GM23338 (cell line): ENCODE measurements around the gene ACAN. TPM values are rescaled to one million over a fixed set of nuclear protein-coding genes. Genes with fewer than 3 reads are reported as not detected.

Source experiments
- ATAC-seq: fragments of 200-7000 bp; cut with Tn5 transposase; 3 replicates; pipeline ENCODE4 v1.9.1; 2020
- DNase-seq: peaks from one replicate; pipeline ENCODE4 v3.0.0-alpha.2; 2015; ENCODE audit warnings: low spot score
- H2AFZ ChIP-seq: fragments of 200-600 bp; sonication (generic); 2 replicates; pipeline ENCODE4 v1.8.0; 2016; ENCODE audit warnings: antibody characterized with exemption, mild to moderate bottlenecking, moderate library complexity
- H3F3A ChIP-seq: fragments of 200-600 bp; sonication (generic); replicated peaks from 2 replicates; pipeline ENCODE4 v1.8.0; 2017; ENCODE audit warnings: antibody characterized with exemption, mixed run types, low read depth
- H3K27ac ChIP-seq: fragments of 200-600 bp; sonication (generic); 2 replicates; pipeline ENCODE4 v1.6.1; 2016; ENCODE audit warnings: low read depth
- H3K27me3 ChIP-seq: fragments of 200-600 bp; sonication (generic); 2 replicates; pipeline ENCODE4 v1.8.0; 2016; ENCODE audit warnings: mild to moderate bottlenecking, mixed run types, moderate library complexity; ENCODE audit not compliant: insufficient read depth
- H3K36me3 ChIP-seq: fragments of 200-600 bp; sonication (generic); 2 replicates; pipeline ENCODE4 v1.8.0; 2016; ENCODE audit warnings: mild to moderate bottlenecking; ENCODE audit not compliant: insufficient read depth
- H3K4me1 ChIP-seq: fragments of 200-600 bp; sonication (generic); 2 replicates; pipeline ENCODE4 v1.8.0; 2016; ENCODE audit warnings: mild to moderate bottlenecking, moderate library complexity; ENCODE audit not compliant: insufficient read depth
- H3K4me2 ChIP-seq: fragments of 200-600 bp; sonication (generic); 2 replicates; pipeline ENCODE4 v1.7.1; 2017; ENCODE audit warnings: mixed run types
- H3K4me3 ChIP-seq: fragments of 200-600 bp; sonication (generic); 2 replicates; pipeline ENCODE4 v1.6.1; 2016; ENCODE audit warnings: mixed run types
- H3K79me2 ChIP-seq: fragments of 200-600 bp; sonication (generic); replicated peaks from 2 replicates; pipeline ENCODE4 v1.8.0; 2017; ENCODE audit warnings: mild to moderate bottlenecking; ENCODE audit not compliant: insufficient read depth
- H3K9me2 ChIP-seq: fragments of 200-600 bp; sonication (generic); 2 replicates; pipeline ENCODE4 v1.8.0; 2017; ENCODE audit not compliant: insufficient read depth
- H4K20me1 ChIP-seq: fragments of 200-600 bp; sonication (generic); replicated peaks from 2 replicates; pipeline ENCODE4 v1.8.0; 2017; ENCODE audit warnings: mild to moderate bottlenecking; ENCODE audit not compliant: insufficient read depth
- H3K27ac Mint-ChIP-seq: 2 replicates; pipeline ENCODE4 v1.8.0; 2020; ENCODE audit warnings: inconsistent platforms, mild to moderate bottlenecking, moderate library complexity, mixed read lengths
- H3K27me3 Mint-ChIP-seq: 3 replicates; pipeline ENCODE4 v1.8.0; 2022; ENCODE audit warnings: low read depth, mild to moderate bottlenecking, moderate library complexity, mixed read lengths, inconsistent platforms; ENCODE audit not compliant: insufficient read depth, poor library complexity
- H3K36me3 Mint-ChIP-seq: 3 replicates; pipeline ENCODE4 v1.8.0; 2021; ENCODE audit warnings: low read depth, mild to moderate bottlenecking, inconsistent platforms, moderate library complexity, mixed read lengths
- H3K4me1 Mint-ChIP-seq: 3 replicates; pipeline ENCODE4 v1.8.0; 2020; ENCODE audit warnings: mild to moderate bottlenecking, inconsistent platforms, mixed read lengths
- H3K4me3 Mint-ChIP-seq: 3 replicates; pipeline ENCODE4 v1.8.0; 2021; ENCODE audit warnings: moderate library complexity, mild to moderate bottlenecking, inconsistent platforms, mixed read lengths
- H3K9me3 Mint-ChIP-seq: 3 replicates; pipeline ENCODE4 v1.8.0; 2020; ENCODE audit warnings: moderate library complexity, mild to moderate bottlenecking, inconsistent platforms, mixed read lengths
- CTCF ChIP-seq, 2 experiments: fragments of 200-600 bp in 1 of 2; sonication (generic) in 1 of 2; conservative IDR thresholded peaks; 2 replicates each; pipeline versions ENCODE4 v1.5.1 to v1.6.1; 2016 to 2017; ENCODE audit warnings: antibody characterized with exemption in 2 of 2, low read depth in 2 of 2, mild to moderate bottlenecking in 2 of 2, moderate library complexity in 1 of 2
- POLR2AphosphoS5 ChIP-seq: IDR thresholded peaks from 2 replicates; pipeline ENCODE4 v1.6.1; 2016; ENCODE audit warnings: antibody characterized with exemption, low read depth
- ZNF114 ChIP-seq: fragments of 250-450 bp; sonication (Bioruptor Pico); IDR thresholded peaks from 2 replicates; pipeline ENCODE4 v1.5.0; 2020; ENCODE audit warnings: mild to moderate bottlenecking, moderate library complexity
- polyA plus RNA-seq: library from polyadenylated mRNA; unstranded; fragments of >200 nt; fragmentation: Nextera tagmentation; extraction: Ambion mirVana; gene quantifications from 2 replicates; pipeline ENCODE4 v1.2.1, GENCODE V29; 2016
- total RNA-seq: library from RNA; depleted of rRNA; stranded (reverse); fragments of >200 nt; shearing (Covaris generic); gene quantifications from 2 replicates; pipeline ENCODE4 v1.2.3, GENCODE V29; 2014
- TF ChIP-seq, protein P1 (sequence below): IDR thresholded peaks from one replicate; pipeline ENCODE4 v1.6.1; 2018; ENCODE audit warnings: antibody characterized with exemption; ENCODE audit not compliant: unreplicated experiment

ACAN gene
- total and polyA plus RNA-seq, 2 experiments from 2014 or later, result 2.5 to 4.9 TPM

DNA sequence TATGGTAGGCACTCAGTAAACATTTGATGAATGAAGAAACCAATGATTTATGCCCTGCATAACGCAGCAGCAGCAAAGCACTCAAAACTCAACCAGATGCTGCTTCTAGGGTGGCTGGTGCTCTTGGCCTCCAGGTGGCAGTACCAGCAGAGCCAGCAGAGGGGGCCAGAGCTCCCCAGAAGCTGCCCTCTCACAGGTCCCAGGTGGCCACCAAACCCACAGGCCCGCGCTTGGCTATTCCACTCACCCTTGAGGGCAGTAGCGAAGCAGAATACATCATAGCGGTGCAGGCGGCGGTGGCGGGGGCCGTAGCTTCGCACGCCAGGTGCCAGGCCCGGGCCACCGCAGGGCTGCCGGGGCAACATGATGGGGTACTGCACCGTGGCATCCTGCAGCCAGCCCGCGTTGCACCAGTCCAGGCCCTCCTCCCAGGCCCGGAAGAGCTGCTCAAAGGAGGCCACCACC, 75.5 kb downstream of the ACAN start:
- Mint-ChIP-seq H3K9me3 (no peaks in the 10 kb centered on the region), H3K27me3 (peaks cover 15% of the 10 kb centered on the region), H3K36me3 (peaks cover 51% of the 10 kb centered on the region), H3K27ac (no peak overlapping the region), H3K4me3 (no peak overlapping the region), H3K4me1 (peaks cover 11% of the 10 kb centered on the region)
- H3K4me1 ChIP-seq, result peaks cover 6% of the 10 kb centered on the region; the same call in 1 of the 2 replicates
- H3K27ac ChIP-seq, result no peak overlapping the region
- H3F3A ChIP-seq, result no peaks in the 10 kb centered on the region
- H3K4me3 ChIP-seq, result no peak overlapping the region
- ATAC-seq (peak; percentile 92), DNase-seq (peak; percentile 93)
- no peaks in the 10 kb centered on the region for H3K9me2 ChIP-seq
- peaks cover 2% of the 10 kb centered on the region; the same call in 1 of the 2 replicates for H3K79me2 ChIP-seq
- no peaks in the 10 kb centered on the region for H3K27me3 ChIP-seq
- H3K4me2 ChIP-seq, result no peak overlapping the region
- H4K20me1 ChIP-seq, result no peaks in the 10 kb centered on the region
- H3K36me3 ChIP-seq, result no peaks in the 10 kb centered on the region
- TF ChIP-seq CTCF (conservative IDR thresholded peaks at IDR 0.05; ENCODE audit: low read depth in 2 of 2), result peak; percentile 90 to 94
- TF ChIP-seq ZNF114 (CRISPR knock-in tag), result no peak
- H2AFZ ChIP-seq, result no peak overlapping the region

GRCh38 chr15:88880944-88881740, 77.9 kb downstream of the ACAN start:
- H3K9me3 Mint-ChIP-seq, result no peaks in the 10 kb centered on the region
- H3K4me3 ChIP-seq, result no peak overlapping the region
- H3K4me1 Mint-ChIP-seq, result peaks cover 12% of the 10 kb centered on the region
- H3K36me3 Mint-ChIP-seq, result peaks cover 66% of the 10 kb centered on the region
- H3K27ac Mint-ChIP-seq, result no peak overlapping the region
- DNase-seq (no peak), ATAC-seq (no peak)
- no peaks in the 10 kb centered on the region for H4K20me1 ChIP-seq
- 0 out of 2 replicates have a peak, but pooled peaks cover 10% of the 10 kb centered on the region for H3F3A ChIP-seq
- no peak overlapping the region for H3K4me2 ChIP-seq
- no peaks in the 10 kb centered on the region for H3K27me3 ChIP-seq
- H3K36me3 ChIP-seq, result no peaks in the 10 kb centered on the region
- H3K27me3 Mint-ChIP-seq, result peaks cover 18% of the 10 kb centered on the region
- H3K79me2 ChIP-seq, result peaks cover 5% of the 10 kb centered on the region; the same call in 1 of the 2 replicates
- H2AFZ ChIP-seq, result no peak overlapping the region
- no peaks in the 10 kb centered on the region for H3K9me2 ChIP-seq
- TF ChIP-seq ZNF114 (CRISPR knock-in tag), result no peak
- no peak for TF ChIP-seq POLR2AphosphoS5
- TF ChIP-seq, protein P1, sequence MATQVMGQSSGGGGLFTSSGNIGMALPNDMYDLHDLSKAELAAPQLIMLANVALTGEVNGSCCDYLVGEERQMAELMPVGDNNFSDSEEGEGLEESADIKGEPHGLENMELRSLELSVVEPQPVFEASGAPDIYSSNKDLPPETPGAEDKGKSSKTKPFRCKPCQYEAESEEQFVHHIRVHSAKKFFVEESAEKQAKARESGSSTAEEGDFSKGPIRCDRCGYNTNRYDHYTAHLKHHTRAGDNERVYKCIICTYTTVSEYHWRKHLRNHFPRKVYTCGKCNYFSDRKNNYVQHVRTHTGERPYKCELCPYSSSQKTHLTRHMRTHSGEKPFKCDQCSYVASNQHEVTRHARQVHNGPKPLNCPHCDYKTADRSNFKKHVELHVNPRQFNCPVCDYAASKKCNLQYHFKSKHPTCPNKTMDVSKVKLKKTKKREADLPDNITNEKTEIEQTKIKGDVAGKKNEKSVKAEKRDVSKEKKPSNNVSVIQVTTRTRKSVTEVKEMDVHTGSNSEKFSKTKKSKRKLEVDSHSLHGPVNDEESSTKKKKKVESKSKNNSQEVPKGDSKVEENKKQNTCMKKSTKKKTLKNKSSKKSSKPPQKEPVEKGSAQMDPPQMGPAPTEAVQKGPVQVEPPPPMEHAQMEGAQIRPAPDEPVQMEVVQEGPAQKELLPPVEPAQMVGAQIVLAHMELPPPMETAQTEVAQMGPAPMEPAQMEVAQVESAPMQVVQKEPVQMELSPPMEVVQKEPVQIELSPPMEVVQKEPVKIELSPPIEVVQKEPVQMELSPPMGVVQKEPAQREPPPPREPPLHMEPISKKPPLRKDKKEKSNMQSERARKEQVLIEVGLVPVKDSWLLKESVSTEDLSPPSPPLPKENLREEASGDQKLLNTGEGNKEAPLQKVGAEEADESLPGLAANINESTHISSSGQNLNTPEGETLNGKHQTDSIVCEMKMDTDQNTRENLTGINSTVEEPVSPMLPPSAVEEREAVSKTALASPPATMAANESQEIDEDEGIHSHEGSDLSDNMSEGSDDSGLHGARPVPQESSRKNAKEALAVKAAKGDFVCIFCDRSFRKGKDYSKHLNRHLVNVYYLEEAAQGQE, result no peak
- peaks cover 3% of the 10 kb centered on the region; the same call in 1 of the 2 replicates for H3K4me1 ChIP-seq
- no peak overlapping the region for H3K4me3 Mint-ChIP-seq
- no peak overlapping the region for H3K27ac ChIP-seq
